Stimulated activated naive B cell treated with anti-CD40 and anti-IgM and Interleukin-4, amounts not matched to agents 10 μg/mL and 1 μg/mL and 100 μg/mL, for 72 hours (primary cell): ENCODE results near the gene SLC4A5.
A peak's percentile ranks its signal among the peaks of the same experiment; 100 is the strongest.

Source experiments
- ATAC-seq, 2 donors: fragments of 150-1000 bp; cut with Tn5 transposase; replicated peaks; 2 replicates each; pipeline ENCODE4 v1.10.0; 2021; ENCODE audit warnings: moderate library complexity in 1 of 2
- DNase-seq: peaks from one replicate; pipeline ENCODE4 v3.0.0; 2021
- H3K27ac Mint-ChIP-seq: one replicate; pipeline ENCODE4 v1.8.0; 2022; ENCODE audit warnings: mild to moderate bottlenecking, mixed read lengths
- H3K27me3 Mint-ChIP-seq, 2 donors: one replicate each; pipeline ENCODE4 v1.8.0; 2022; ENCODE audit warnings: mixed read lengths in 2 of 2
- H3K36me3 Mint-ChIP-seq, 2 donors: one replicate each; pipeline ENCODE4 v1.8.0; 2022; ENCODE audit warnings: mixed read lengths in 2 of 2, mild to moderate bottlenecking in 1 of 2
- H3K4me1 Mint-ChIP-seq, 2 donors: one replicate each; pipeline ENCODE4 v1.8.0; 2022; ENCODE audit warnings: mixed read lengths in 2 of 2, mild to moderate bottlenecking in 1 of 2
- H3K4me3 Mint-ChIP-seq, 2 donors: one replicate each; pipeline ENCODE4 v1.8.0; 2022; ENCODE audit warnings: mild to moderate bottlenecking in 2 of 2, mixed read lengths in 2 of 2, moderate library complexity in 1 of 2
- H3K9me3 Mint-ChIP-seq, 2 donors: one replicate each; pipeline ENCODE4 v1.8.0; 2022; ENCODE audit warnings: mixed read lengths in 2 of 2, mild to moderate bottlenecking in 1 of 2

The SLC4A5 gene

GRCh38 chr2:74375838-74376237 lies 32.6 kb upstream of the SLC4A5 start:
- Mint-ChIP-seq H3K4me1 (peaks cover 29 to 36% of the 10 kb centered on the region in 2 donors), H3K4me3 (no peak overlapping the region), H3K27ac (no peak overlapping the region), H3K9me3 (no peaks in the 10 kb centered on the region), H3K27me3 (no peaks in the 10 kb centered on the region), H3K36me3 (peaks cover 34 to 61% of the 10 kb centered on the region in 2 donors)
- DNase-seq (no peak), ATAC-seq (no peak)

GRCh38 chr2:74374509-74375205 lies 31.4 kb upstream of the SLC4A5 start:
- no peaks in the 10 kb centered on the region for H3K9me3 Mint-ChIP-seq
- H3K27me3 Mint-ChIP-seq, result no peaks in the 10 kb centered on the region
- no peak overlapping the region for H3K4me3 Mint-ChIP-seq
- no peak overlapping the region for H3K27ac Mint-ChIP-seq
- ATAC-seq, result no peak
- no peak for DNase-seq
- H3K36me3 Mint-ChIP-seq, result peaks cover 39 to 73% of the 10 kb centered on the region in 2 donors
- H3K4me1 Mint-ChIP-seq, result peaks cover 21 to 25% of the 10 kb centered on the region in 2 donors

GRCh38 chr2:74373985-74374384 lies 30.8 kb upstream of the SLC4A5 start:
- H3K9me3 Mint-ChIP-seq, result no peaks in the 10 kb centered on the region
- H3K4me3 Mint-ChIP-seq, result no peak overlapping the region
- H3K4me1 Mint-ChIP-seq, result peaks cover 21 to 22% of the 10 kb centered on the region in 2 donors
- ATAC-seq, result no peak
- no peak overlapping the region for H3K27ac Mint-ChIP-seq
- H3K36me3 Mint-ChIP-seq, result peaks cover 43 to 78% of the 10 kb centered on the region in 2 donors
- no peaks in the 10 kb centered on the region for H3K27me3 Mint-ChIP-seq
- no peak for DNase-seq

GRCh38 chr2:74373221-74373676 lies 30.0 kb upstream of the SLC4A5 start:
- DNase-seq (no peak), ATAC-seq (no peak)
- Mint-ChIP-seq H3K27ac (no peak overlapping the region), H3K4me3 (no peak overlapping the region), H3K4me1 (peaks cover 16% of the 10 kb centered on the region in 2 donors), H3K9me3 (no peaks in the 10 kb centered on the region), H3K36me3 (peaks cover 45 to 80% of the 10 kb centered on the region in 2 donors), H3K27me3 (no peaks in the 10 kb centered on the region)

DNA sequence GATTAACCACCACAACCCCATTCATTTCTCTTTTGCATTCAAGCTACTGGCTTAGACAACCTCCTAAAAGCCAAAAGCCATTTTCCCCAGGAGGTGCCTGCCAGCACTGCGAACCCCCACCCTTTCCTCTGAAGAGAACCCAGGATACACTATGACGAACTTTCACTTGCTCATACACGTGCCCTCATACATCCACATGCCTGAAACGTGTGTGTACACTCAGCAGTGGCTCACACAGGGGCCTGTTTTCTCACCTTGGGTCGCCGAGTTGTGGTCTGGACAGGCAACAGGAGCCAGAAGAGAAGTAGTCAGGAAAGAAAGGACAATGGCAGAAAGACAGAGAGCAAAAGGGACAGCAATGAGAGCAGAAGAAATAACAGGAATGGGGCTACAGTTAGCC lies 29.5 kb upstream of the SLC4A5 start:
- H3K4me3 Mint-ChIP-seq, result no peak overlapping the region
- H3K9me3 Mint-ChIP-seq, result no peaks in the 10 kb centered on the region
- DNase-seq (no peak), ATAC-seq (no peak)
- H3K4me1 Mint-ChIP-seq, result peaks cover 16% of the 10 kb centered on the region in 2 donors
- peaks cover 46 to 81% of the 10 kb centered on the region in 2 donors for H3K36me3 Mint-ChIP-seq
- no peak overlapping the region for H3K27ac Mint-ChIP-seq
- no peaks in the 10 kb centered on the region for H3K27me3 Mint-ChIP-seq

GRCh38 chr2:74371421-74371820 lies 28.2 kb upstream of the SLC4A5 start:
- H3K4me3 Mint-ChIP-seq, result no peak overlapping the region
- peaks cover 56 to 80% of the 10 kb centered on the region in 2 donors for H3K36me3 Mint-ChIP-seq
- DNase-seq, result no peak
- peak overlapping the region; percentile 1 for H3K27ac Mint-ChIP-seq
- no peaks in the 10 kb centered on the region for H3K9me3 Mint-ChIP-seq
- ATAC-seq, result no peak
- peaks cover 16% of the 10 kb centered on the region in 2 donors for H3K4me1 Mint-ChIP-seq
- no peaks in the 10 kb centered on the region for H3K27me3 Mint-ChIP-seq

DNA sequence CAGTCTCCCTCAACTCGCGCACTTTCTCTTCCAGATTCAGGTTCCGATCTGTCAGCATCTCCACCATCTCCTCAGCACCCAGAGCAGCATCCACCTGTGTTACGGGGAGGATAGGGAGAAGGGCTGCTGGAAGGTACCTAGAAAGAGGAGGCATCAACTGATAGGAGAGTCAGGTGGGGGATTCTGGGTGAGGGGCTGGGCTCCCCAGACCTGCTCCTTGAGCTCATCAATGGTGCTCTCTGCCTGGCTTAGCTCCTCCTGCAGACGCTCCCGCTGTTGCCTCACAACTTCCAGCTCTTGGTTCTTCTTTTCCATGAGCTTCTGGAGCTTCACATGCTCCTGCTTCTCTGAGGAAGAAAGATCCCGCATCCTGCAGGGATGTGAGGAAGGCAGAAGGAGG lies 26.8 kb upstream of the SLC4A5 start:
- Mint-ChIP-seq H3K27me3 (no peaks in the 10 kb centered on the region), H3K4me3 (no peak overlapping the region), H3K27ac (no peak overlapping the region), H3K36me3 (peaks cover 62 to 84% of the 10 kb centered on the region in 2 donors), H3K4me1 (peaks cover 7 to 10% of the 10 kb centered on the region in 2 donors), H3K9me3 (no peaks in the 10 kb centered on the region)
- DNase-seq (no peak), ATAC-seq (no peak)

DNA sequence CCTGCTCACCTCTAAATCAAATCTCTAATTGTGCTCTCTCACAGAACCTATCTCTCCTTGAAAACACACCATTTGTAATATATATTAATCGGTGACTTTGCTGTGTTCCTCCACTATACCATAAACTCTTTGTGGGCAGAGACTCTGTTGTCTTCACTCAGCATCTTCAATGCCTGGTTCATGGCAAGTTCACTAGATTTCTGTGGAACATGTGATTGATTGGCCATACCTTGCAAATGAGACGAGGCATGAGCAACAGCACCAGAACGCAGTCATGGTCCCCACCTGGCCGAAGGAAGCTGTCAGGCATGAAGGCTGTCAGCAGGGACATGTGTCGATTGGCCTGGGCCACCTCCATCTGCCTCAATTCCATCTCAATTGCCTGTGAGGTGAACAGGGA lies 25.3 kb upstream of the SLC4A5 start:
- Mint-ChIP-seq H3K27ac (no peak overlapping the region), H3K36me3 (peaks cover 62 to 85% of the 10 kb centered on the region in 2 donors), H3K4me1 (peaks cover 5 to 7% of the 10 kb centered on the region in 2 donors), H3K4me3 (no peak overlapping the region), H3K27me3 (no peaks in the 10 kb centered on the region), H3K9me3 (no peaks in the 10 kb centered on the region)
- DNase-seq (no peak), ATAC-seq (no peak)

- Mint-ChIP-seq H3K4me3 (no peak overlapping the region), H3K9me3 (no peaks in the 10 kb centered on the region), H3K4me1 (peaks cover 5 to 7% of the 10 kb centered on the region in 2 donors), H3K27me3 (no peaks in the 10 kb centered on the region), H3K27ac (no peak overlapping the region), H3K36me3 (peaks cover 68 to 90% of the 10 kb centered on the region in 2 donors)
- DNase-seq (no peak), ATAC-seq (no peak)
Observed at GRCh38 chr2:74367789-74368188, 24.6 kb upstream of the SLC4A5 start.

GRCh38 chr2:74366036-74366435 lies 22.8 kb upstream of the SLC4A5 start:
- Mint-ChIP-seq H3K36me3 (peaks cover 64 to 88% of the 10 kb centered on the region in 2 donors), H3K4me1 (no peaks in the 10 kb centered on the region)

DNA sequence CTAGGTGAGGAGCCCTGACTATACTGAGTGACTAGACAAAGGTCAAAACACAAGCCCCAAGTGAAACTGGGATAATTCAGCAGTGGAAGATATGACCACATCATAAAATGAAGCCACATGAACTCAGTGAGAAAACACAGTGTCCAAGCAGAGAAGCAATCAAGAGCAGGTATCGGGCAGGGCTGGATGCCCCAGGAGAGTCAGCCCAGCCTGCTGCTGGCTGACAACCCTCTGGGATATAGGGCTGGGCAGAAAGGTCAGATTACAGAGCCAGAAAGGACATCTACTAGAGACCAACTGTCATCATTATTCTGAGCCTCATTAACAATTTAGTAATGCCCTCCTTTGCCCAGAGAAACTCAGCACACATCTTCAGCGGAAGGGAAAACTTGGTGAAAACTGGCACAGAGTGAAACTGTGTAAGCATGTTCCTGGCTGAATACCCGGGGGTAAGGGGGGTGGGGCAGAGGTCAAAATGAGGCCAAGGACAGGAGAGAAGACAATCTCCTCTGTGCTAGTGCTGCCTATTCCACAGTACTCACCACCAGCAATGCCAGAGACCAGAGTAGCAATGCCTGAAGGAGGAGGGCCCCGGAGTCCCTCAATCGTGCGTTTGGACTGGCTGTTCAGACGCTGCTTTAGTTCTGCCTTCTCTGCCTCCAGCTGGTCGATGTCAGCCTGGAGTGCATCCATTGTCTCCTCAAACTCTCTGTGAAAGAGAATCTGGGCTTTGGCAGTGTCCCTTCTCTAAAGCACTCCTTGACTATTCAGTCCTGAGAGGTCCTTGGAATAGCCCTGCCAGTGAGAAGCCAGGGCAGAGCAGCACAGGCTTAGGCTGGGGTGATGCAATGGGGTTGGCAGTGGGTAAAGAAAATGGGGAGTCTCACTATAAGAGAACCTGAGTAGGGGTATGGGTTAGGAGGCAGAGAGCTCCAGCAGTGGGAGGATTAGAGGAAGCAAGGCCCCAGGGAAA lies 21.6 kb upstream of the SLC4A5 start:
- no peak for DNase-seq
- no peaks in the 10 kb centered on the region for H3K9me3 Mint-ChIP-seq
- H3K4me1 Mint-ChIP-seq, result no peaks in the 10 kb centered on the region
- peaks cover 63 to 84% of the 10 kb centered on the region in 2 donors for H3K36me3 Mint-ChIP-seq
- ATAC-seq, result no peak
- H3K27me3 Mint-ChIP-seq, result no peaks in the 10 kb centered on the region
- no peak overlapping the region for H3K4me3 Mint-ChIP-seq
- no peak overlapping the region for H3K27ac Mint-ChIP-seq

More at GRCh38 chr2:74366036-74366435, 22.8 kb upstream of the SLC4A5 start:
- H3K9me3 Mint-ChIP-seq, result no peaks in the 10 kb centered on the region
- no peaks in the 10 kb centered on the region for H3K27me3 Mint-ChIP-seq
- ATAC-seq (no peak), DNase-seq (no peak)
- H3K27ac Mint-ChIP-seq, result peak overlapping the region; percentile 63
- no peak overlapping the region for H3K4me3 Mint-ChIP-seq

DNA sequence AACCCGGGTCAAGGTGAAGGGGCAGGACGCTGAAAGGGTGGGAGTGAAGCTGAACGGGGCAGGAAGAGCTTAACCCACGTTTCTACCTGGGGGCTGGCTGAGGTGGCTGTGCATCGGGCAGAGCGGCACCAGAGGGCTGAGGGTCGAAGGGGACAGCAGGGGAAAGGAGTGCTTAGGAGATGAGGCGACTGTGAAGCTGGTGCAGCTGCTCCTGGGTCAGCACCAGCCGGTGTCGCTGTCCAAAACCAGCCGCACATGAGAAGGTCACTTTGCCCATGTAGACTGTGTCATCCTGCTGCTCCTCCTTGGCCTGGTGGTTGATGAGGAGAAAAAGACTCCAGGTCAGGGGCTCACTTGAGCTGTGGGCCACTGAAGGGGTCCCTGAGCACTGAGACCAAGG lies 18.1 kb upstream of the SLC4A5 start:
- ATAC-seq (no peak), DNase-seq (no peak)
- peaks cover 62 to 81% of the 10 kb centered on the region in 2 donors for H3K36me3 Mint-ChIP-seq
- no peak overlapping the region for H3K27ac Mint-ChIP-seq
- H3K4me3 Mint-ChIP-seq, result no peak overlapping the region
- H3K27me3 Mint-ChIP-seq, result no peaks in the 10 kb centered on the region
- H3K4me1 Mint-ChIP-seq, result no peaks in the 10 kb centered on the region
- no peaks in the 10 kb centered on the region for H3K9me3 Mint-ChIP-seq

DNA sequence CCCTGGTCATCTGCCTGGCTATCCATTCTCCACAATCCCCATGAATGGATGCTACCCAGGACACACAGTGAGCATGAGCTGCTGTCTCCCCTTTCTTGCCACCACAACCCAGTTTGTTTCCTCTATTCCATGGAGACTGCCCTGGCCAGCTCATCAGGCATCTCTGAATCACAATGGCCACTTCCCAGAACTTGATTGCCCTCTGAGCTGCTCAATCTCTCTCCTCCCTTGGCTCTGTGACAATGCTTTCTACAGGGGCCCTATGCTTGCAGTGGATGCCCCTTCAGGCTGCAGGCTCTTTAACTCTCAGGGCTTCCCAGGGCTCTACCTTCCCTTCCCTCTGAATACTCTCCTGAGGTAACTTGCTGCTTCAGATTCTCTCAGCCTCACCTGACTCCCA lies 14.4 kb upstream of the SLC4A5 start:
- no peak overlapping the region for H3K4me3 Mint-ChIP-seq
- H3K27ac Mint-ChIP-seq, result no peak overlapping the region
- H3K36me3 Mint-ChIP-seq, result peaks cover 46 to 63% of the 10 kb centered on the region in 2 donors
- no peaks in the 10 kb centered on the region for H3K27me3 Mint-ChIP-seq
- H3K9me3 Mint-ChIP-seq, result no peaks in the 10 kb centered on the region
- no peaks in the 10 kb centered on the region for H3K4me1 Mint-ChIP-seq
- no peak for DNase-seq
- no peak for ATAC-seq

- DNase-seq, result no peak
- Mint-ChIP-seq H3K36me3 (peaks cover 3 to 11% of the 10 kb centered on the region in 2 donors), H3K27ac (no peak overlapping the region), H3K9me3 (no peaks in the 10 kb centered on the region), H3K4me1 (no peaks in the 10 kb centered on the region), H3K27me3 (no peaks in the 10 kb centered on the region), H3K4me3 (no peak overlapping the region)
- ATAC-seq, result no peak
Observed at GRCh38 chr2:74349889-74350288, 6.7 kb upstream of the SLC4A5 start.
